GM18907 (cell line): ENCODE results near the gene VTA1.
"Not testable (repeated sequence)": the region's sequence is repeated elsewhere in the genome, so short reads cannot be mapped to it uniquely, and the experiment has no call there.

Experiments used
- ATAC-seq: cut with Tn5 transposase; IDR thresholded peaks from one replicate; pipeline ENCODE4 v1.9.1; 2021; ENCODE audit warnings: mild to moderate bottlenecking, moderate library complexity; ENCODE audit not compliant: unreplicated experiment

The VTA1 gene, protein sequence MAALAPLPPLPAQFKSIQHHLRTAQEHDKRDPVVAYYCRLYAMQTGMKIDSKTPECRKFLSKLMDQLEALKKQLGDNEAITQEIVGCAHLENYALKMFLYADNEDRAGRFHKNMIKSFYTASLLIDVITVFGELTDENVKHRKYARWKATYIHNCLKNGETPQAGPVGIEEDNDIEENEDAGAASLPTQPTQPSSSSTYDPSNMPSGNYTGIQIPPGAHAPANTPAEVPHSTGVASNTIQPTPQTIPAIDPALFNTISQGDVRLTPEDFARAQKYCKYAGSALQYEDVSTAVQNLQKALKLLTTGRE

GRCh38 chr6:142146828-142147662 lies at the start of gene VTA1, which contains the start of gene NMBR:
TSS of gene VTA1 (plus strand) at chr6:142147263. CDS start at chr6:142147288, 25 bp downstream.
TSS of gene NMBR (minus strand) at chr6:142147122. CDS start at chr6:142088658, 58,464 bp downstream.
- peak; percentile 100 for ATAC-seq

- not testable (repeated sequence) for ATAC-seq
These were observed 42.2 kb upstream of the VTA1 start for GRCh38 chr6:142104820-142105219.

- ATAC-seq = not testable (repeated sequence)
These were observed 36.2 kb upstream of the VTA1 start for GRCh38 chr6:142110820-142111219.

GRCh38 chr6:142112451-142113061 lies 34.5 kb upstream of the VTA1 start:
- ATAC-seq = peak; percentile 77

DNA sequence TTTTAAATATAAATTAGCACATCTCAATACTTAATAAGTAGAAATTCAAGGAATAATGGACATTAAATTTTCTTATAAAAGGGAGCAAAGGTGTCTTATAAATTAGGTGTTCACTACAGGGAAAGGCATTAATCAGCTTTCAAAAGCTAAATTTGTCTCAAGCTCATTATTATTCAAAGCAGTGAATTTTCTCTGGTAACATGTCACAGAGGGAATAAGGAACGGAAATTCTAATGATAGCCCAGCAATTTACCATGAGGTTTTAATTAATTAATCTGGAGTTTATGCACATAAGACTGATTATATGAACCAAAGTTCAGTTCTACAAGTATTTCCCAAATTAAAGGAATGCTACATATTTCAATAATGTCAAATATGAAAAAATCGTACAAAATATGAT lies 29.7 kb upstream of the VTA1 start:
- ATAC-seq = no peak

DNA sequence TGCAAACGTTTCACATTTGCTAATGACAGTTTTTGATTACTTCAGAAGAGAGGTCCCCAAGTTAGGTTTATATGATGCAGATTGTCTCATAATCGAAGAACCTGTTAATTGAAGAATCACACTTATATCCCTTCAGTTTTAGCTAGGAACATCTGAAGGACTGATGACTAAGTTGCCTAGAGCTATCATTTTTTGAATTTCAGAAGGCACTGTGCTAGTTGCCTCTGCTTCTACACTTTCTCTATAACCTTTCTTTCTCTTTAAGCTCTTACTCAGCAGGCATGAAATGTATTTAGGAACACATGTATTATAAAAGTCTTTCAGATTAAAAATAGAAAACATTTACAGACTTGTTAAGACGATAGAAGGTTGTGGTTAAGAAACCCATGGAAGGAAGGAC lies 28.7 kb upstream of the VTA1 start:
- no peak for ATAC-seq

GRCh38 chr6:142118925-142119324 lies 28.1 kb upstream of the VTA1 start:
- ATAC-seq = no peak

GRCh38 chr6:142121342-142121741 lies 25.7 kb upstream of the VTA1 start:
- ATAC-seq = no peak

DNA sequence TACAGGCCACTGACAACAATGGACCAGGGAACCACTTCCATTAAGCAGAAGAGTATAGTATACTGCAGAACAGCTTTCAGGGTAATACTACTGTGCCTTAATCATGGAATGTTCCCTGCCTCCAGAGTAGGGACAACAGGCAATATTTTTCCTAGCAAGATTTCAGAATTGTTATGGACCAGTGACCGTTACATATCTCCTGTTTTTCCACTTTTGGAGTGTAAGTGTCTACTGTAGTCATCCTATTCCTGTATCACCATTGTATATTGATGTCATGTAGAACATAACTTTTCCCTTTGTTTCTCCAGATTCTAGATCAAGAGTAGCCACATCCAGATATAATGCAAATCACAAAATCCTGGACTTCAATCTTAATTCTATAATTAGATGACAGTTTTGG lies 16.2 kb upstream of the VTA1 start:
- ATAC-seq = no peak

DNA sequence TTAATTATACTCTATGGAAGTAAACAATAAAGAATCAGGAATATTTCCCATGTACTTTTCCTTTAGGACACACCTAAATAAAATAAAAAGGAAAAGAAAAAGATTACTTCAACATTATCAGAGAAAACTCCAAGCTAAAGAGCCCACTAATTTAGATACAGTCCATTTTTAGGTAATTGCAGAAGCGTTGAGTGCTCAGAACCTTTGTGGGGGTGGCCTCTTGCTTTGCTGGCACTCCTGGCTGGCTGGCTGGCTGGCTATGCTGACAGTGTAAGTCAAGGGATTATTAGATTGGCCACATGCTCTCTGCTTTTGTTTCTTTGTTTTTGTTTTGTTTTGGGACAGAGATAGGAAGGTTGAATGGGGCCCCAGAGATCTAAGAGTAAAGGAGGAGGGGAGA lies 14.4 kb upstream of the VTA1 start, which contains the start of gene GJE1:
Gene GJE1, plus strand, starts transcription at position 301 of the 400 bp plus-strand sequence. CDS start 234 bp downstream, outside the sequence.
- ATAC-seq = no peak

DNA sequence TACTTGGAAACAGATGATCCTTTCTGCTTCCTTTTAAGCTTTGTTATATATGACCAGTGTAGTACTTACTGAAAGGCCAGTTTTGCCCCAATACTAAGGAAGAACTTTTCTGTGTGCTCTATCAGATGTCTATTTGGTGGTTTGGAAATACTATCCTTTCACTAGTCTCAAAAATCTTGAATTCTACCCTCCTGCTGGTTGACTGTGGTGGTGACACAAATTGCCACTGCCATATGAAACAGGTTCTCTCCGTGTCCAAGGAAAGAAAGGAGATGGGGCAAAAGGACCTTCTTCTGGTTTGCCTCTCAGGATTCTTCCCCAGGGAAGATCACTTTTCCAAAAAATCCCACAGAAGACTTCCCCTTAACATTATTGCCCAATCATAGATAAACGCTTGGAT lies 8.2 kb upstream of the VTA1 start:
- ATAC-seq = no peak

GRCh38 chr6:142141531-142141930 lies 5.5 kb upstream of the VTA1 start:
- not testable (repeated sequence) for ATAC-seq

DNA sequence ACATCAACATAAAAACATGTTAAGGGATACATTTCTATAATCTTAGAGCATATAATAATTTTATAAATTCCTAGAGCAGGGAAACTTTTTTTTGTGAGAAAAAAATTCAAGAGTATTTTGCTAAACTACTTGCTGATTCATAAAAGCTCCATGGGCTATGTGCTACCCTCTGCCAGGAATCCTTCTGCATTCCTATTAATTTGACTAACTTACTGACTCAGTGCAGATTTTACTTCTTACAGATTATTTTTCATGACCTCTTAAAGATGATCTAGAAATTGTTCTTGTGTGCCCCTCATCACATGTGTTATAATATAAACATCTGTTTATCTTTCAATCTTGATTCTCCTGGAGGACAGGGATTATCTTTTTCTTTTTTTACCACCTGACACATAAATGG lies 5.7 kb downstream of the VTA1 start:
- ATAC-seq = no peak

- ATAC-seq = no peak
These were observed 6.1 kb downstream of the VTA1 start for GRCh38 chr6:142153196-142153595.

GRCh38 chr6:142154336-142154735 lies 7.3 kb downstream of the VTA1 start:
- ATAC-seq = no peak

DNA sequence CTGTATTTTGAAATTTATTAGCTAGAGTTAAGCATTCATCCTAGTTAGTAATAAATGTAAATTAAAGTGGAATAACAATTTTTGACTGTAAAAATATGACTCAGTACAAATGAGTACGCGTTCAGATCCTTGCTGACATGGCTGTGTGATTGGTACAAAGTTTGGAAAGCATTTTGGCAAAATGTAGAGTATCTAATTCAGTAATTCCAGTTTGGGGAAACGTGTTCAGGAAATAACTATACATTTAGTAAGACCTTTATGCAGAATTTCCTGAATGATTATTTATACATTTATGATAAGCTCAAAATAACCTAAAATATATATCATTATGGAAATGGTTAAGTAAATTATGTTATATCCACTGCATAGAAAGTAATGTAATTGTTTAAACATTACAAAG lies 8.0 kb downstream of the VTA1 start:
- no peak for ATAC-seq

GRCh38 chr6:142155895-142156757 lies 9.1 kb downstream of the VTA1 start:
- peak; percentile 72 for ATAC-seq

DNA sequence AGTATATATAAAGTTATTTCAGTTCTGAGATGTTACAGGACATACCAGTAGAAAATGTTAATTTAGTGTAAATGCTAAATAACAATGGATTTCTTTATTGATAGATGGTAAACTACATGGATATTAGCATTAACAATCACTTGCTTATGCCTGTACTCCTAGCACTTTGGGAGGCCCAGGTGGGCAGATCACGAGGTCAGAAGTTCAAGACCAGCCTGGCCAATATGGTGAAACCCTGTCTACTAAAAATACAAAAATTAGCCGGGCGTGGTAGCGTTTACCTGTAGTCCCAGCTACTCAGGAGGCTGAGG lies 9.7 kb downstream of the VTA1 start:
- not testable (repeated sequence) for ATAC-seq

DNA sequence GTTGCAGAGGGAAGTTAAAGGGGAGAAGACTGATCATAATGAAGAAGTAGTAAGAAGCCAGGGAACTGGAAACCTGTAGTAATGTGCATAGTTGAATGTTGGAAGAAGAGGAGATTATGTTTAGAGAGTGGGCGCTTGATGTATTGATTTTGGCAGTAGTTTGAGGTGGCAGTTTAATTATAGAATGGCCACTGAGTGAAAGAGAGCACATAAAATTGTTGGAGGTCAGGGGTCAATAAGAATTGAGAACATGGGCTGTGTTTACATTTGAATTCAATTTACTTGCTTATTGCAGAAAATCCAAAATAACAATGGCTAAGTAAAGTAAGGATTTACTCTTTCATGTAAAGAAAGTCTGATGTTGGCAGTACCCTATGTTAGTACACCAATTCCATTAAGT lies 15.7 kb downstream of the VTA1 start:
- ATAC-seq = no peak

DNA sequence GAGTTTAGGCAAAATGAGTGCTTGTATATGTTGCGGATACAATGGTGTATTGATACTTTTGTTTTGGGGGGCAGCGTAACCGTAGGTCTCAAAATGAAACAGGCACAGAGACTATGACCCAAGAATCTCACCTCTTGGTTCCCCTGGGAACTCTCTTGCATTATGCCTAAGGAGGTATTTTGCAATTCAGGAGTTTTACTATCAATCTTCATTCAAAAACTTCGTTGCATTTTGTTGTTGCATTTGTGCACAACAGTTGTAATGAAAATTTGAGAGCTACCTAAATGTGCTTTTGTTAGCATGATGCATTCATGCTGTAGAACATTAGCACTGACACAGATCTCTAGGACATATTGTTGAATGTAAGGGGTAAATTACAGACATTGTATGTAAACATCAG lies 18.2 kb downstream of the VTA1 start:
- no peak for ATAC-seq

DNA sequence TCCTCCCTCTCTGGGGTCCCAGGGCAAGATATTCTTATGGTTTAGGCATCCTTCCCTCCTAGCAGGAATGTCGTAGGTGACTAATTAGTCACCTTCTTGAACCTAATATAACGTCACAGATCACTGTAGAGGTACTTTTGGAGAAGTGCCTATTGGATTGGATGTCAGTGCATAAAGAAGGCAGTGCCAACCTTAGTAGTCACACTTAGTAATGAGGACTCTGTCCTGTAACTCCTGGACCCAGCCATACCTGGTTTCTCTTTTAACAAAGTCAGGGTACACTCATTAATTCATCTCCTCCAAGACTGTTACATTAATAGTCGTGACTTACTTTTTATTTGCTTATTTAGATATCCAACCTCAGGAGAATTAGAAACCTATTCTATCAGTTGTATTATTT lies 20.0 kb downstream of the VTA1 start:
- no peak for ATAC-seq
